Measurements from ENCODE around the gene SULT4A1.
"Not testable (repeated sequence)": the region's sequence is repeated elsewhere in the genome, so short reads cannot be mapped to it uniquely, and the experiment has no call there.

The SULT4A1 gene

GRCh38 chr22:43862074-43862881 lies at the start of gene SULT4A1:
Gene SULT4A1, minus strand, starts transcription at chr22:43862513. Its CDS starts 131 bp downstream, at chr22:43862382.
- no peak within 1 kb of the TSS for H3K27ac Mint-ChIP-seq
- H3K9me3 Mint-ChIP-seq, result no peaks in the 10 kb centered on the region

GRCh38 chr22:43911351-43911750 lies 49.0 kb upstream of the SULT4A1 start:
- H3K4me3 Mint-ChIP-seq, result no peak overlapping the region
- no peaks in the 10 kb centered on the region for H3K4me1 Mint-ChIP-seq
- DNase-seq (ENCODE audit: low spot score in 2 of 2), result no peak
- peak; percentile 22 for ATAC-seq
- H3K9me3 Mint-ChIP-seq, result no peaks in the 10 kb centered on the region
- H3K27ac Mint-ChIP-seq, result peak overlapping the region; percentile 7
- no peaks in the 10 kb centered on the region for H3K36me3 Mint-ChIP-seq

More at GRCh38 chr22:43862074-43862881, at the start of gene SULT4A1:
- ATAC-seq (no peak), DNase-seq (ENCODE audit: low spot score in 2 of 2) (no peak)
- peak within 1 kb of the TSS; percentile 33 for H3K4me3 Mint-ChIP-seq
- H3K4me1 Mint-ChIP-seq, result no peaks in the 10 kb centered on the region
- H3K36me3 Mint-ChIP-seq, result no peaks in the 10 kb centered on the region

GRCh38 chr22:43910178-43910695 lies 47.9 kb upstream of the SULT4A1 start:
- Mint-ChIP-seq H3K4me1 (no peaks in the 10 kb centered on the region), H3K9me3 (no peaks in the 10 kb centered on the region), H3K4me3 (no peak overlapping the region), H3K27ac (no peak overlapping the region), H3K36me3 (no peaks in the 10 kb centered on the region)
- no peak for DNase-seq (ENCODE audit: low spot score in 2 of 2)
- ATAC-seq, result no peak

GRCh38 chr22:43909708-43910107 lies 47.4 kb upstream of the SULT4A1 start:
- H3K4me1 Mint-ChIP-seq, result no peaks in the 10 kb centered on the region
- DNase-seq (ENCODE audit: low spot score in 2 of 2), result no peak
- H3K9me3 Mint-ChIP-seq, result no peaks in the 10 kb centered on the region
- no peaks in the 10 kb centered on the region for H3K36me3 Mint-ChIP-seq
- no peak overlapping the region for H3K27ac Mint-ChIP-seq
- no peak overlapping the region for H3K4me3 Mint-ChIP-seq
- ATAC-seq, result no peak

- ATAC-seq (no peak), DNase-seq (ENCODE audit: low spot score in 2 of 2) (no peak)
- Mint-ChIP-seq H3K4me3 (no peak overlapping the region), H3K9me3 (no peaks in the 10 kb centered on the region), H3K27ac (no peak overlapping the region), H3K4me1 (no peaks in the 10 kb centered on the region), H3K36me3 (no peaks in the 10 kb centered on the region)
These were observed 43.4 kb upstream of the SULT4A1 start for GRCh38 chr22:43905681-43906080.

- H3K36me3 Mint-ChIP-seq, H3K4me1 Mint-ChIP-seq: not testable (repeated sequence)
- peak in 1 of 2 donors; percentile 58 for DNase-seq (ENCODE audit: low spot score in 2 of 2)
These were observed 42.1 kb upstream of the SULT4A1 start for GRCh38 chr22:43904412-43904811.

GRCh38 chr22:43903033-43903432 lies 40.7 kb upstream of the SULT4A1 start:
- not testable (repeated sequence) for H3K36me3 Mint-ChIP-seq; H3K9me3 Mint-ChIP-seq; H3K4me1 Mint-ChIP-seq; H3K27ac Mint-ChIP-seq; H3K4me3 Mint-ChIP-seq; ATAC-seq; DNase-seq (ENCODE audit: low spot score in 2 of 2)

More at GRCh38 chr22:43904412-43904811, 42.1 kb upstream of the SULT4A1 start:
- H3K9me3 Mint-ChIP-seq, H3K4me3 Mint-ChIP-seq, ATAC-seq, H3K27ac Mint-ChIP-seq: not testable (repeated sequence)

- Mint-ChIP-seq H3K4me1 (peaks cover 9% of the 10 kb centered on the region), H3K9me3 (no peaks in the 10 kb centered on the region), H3K4me3 (no peak overlapping the region), H3K36me3 (no peaks in the 10 kb centered on the region), H3K27ac (no peak overlapping the region)
- ATAC-seq (no peak), DNase-seq (ENCODE audit: low spot score in 2 of 2) (no peak)
These were observed 39.8 kb upstream of the SULT4A1 start for GRCh38 chr22:43901976-43902643.

- Mint-ChIP-seq H3K27ac (no peak overlapping the region), H3K4me1 (peaks cover 9% of the 10 kb centered on the region), H3K36me3 (no peaks in the 10 kb centered on the region), H3K9me3 (no peaks in the 10 kb centered on the region), H3K4me3 (no peak overlapping the region)
- no peak for DNase-seq (ENCODE audit: low spot score in 2 of 2)
- ATAC-seq, result no peak
These were observed 37.9 kb upstream of the SULT4A1 start for GRCh38 chr22:43900206-43900605.

GRCh38 chr22:43897751-43898261 lies 35.5 kb upstream of the SULT4A1 start:
- Mint-ChIP-seq H3K36me3 (no peaks in the 10 kb centered on the region), H3K4me3 (no peak overlapping the region), H3K4me1 (peaks cover 9% of the 10 kb centered on the region), H3K9me3 (no peaks in the 10 kb centered on the region), H3K27ac (peak overlapping the region; percentile 11)
- ATAC-seq, result peak; percentile 71
- DNase-seq (ENCODE audit: low spot score in 2 of 2), result no peak

- ATAC-seq, result no peak
These were observed 33.8 kb upstream of the SULT4A1 start for GRCh38 chr22:43895986-43896645.

GRCh38 chr22:43894122-43894521 lies 31.8 kb upstream of the SULT4A1 start:
- H3K4me1 Mint-ChIP-seq, result peaks cover 9% of the 10 kb centered on the region
- no peaks in the 10 kb centered on the region for H3K36me3 Mint-ChIP-seq
- H3K9me3 Mint-ChIP-seq, result no peaks in the 10 kb centered on the region
- ATAC-seq (no peak), DNase-seq (ENCODE audit: low spot score in 2 of 2) (no peak)
- no peak overlapping the region for H3K4me3 Mint-ChIP-seq
- no peak overlapping the region for H3K27ac Mint-ChIP-seq

More at GRCh38 chr22:43895986-43896645, 33.8 kb upstream of the SULT4A1 start:
- no peak overlapping the region for H3K27ac Mint-ChIP-seq
- no peak for DNase-seq (ENCODE audit: low spot score in 2 of 2)
- H3K36me3 Mint-ChIP-seq, result no peaks in the 10 kb centered on the region
- H3K4me3 Mint-ChIP-seq, result no peak overlapping the region
- peaks cover 9% of the 10 kb centered on the region for H3K4me1 Mint-ChIP-seq
- H3K9me3 Mint-ChIP-seq, result no peaks in the 10 kb centered on the region

- no peaks in the 10 kb centered on the region for H3K9me3 Mint-ChIP-seq
- peaks cover 5% of the 10 kb centered on the region for H3K4me1 Mint-ChIP-seq
- no peak overlapping the region for H3K27ac Mint-ChIP-seq
- ATAC-seq (no peak), DNase-seq (ENCODE audit: low spot score in 2 of 2) (no peak)
- no peak overlapping the region for H3K4me3 Mint-ChIP-seq
- H3K36me3 Mint-ChIP-seq, result no peaks in the 10 kb centered on the region
These were observed 31.0 kb upstream of the SULT4A1 start for GRCh38 chr22:43893266-43893665.

GRCh38 chr22:43892183-43892894 lies 30.0 kb upstream of the SULT4A1 start:
- Mint-ChIP-seq H3K27ac (no peak overlapping the region), H3K36me3 (no peaks in the 10 kb centered on the region), H3K9me3 (no peaks in the 10 kb centered on the region), H3K4me3 (no peak overlapping the region), H3K4me1 (no peaks in the 10 kb centered on the region)
- DNase-seq (ENCODE audit: low spot score in 2 of 2) (no peak), ATAC-seq (no peak)
